ENCODE data around the gene COL6A3.
"Not testable (repeated sequence)": the region's sequence is repeated elsewhere in the genome, so short reads cannot be mapped to it uniquely, and the experiment has no call there.

Gene COL6A3

DNA sequence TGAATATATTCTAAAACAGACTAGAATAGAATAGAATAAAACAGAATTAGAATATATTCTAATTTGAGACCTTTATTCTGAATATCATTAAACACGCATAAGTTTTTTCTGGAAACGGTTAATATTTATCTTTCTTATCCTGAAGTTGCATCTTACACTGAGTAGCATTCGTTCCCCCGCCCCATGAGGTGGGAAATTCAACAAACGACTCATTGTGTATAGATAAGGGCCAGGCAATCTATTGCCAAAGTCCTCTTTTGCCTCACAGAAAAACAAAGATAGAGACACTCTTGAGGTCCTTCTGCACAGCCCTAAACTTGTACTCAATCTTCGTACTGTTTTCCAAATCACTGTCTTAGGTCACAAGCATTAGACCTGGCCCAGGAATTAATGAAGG is 98.1 kb downstream of the COL6A3 start:
- DNase-seq (ENCODE audit: low read depth) = no peak

DNA sequence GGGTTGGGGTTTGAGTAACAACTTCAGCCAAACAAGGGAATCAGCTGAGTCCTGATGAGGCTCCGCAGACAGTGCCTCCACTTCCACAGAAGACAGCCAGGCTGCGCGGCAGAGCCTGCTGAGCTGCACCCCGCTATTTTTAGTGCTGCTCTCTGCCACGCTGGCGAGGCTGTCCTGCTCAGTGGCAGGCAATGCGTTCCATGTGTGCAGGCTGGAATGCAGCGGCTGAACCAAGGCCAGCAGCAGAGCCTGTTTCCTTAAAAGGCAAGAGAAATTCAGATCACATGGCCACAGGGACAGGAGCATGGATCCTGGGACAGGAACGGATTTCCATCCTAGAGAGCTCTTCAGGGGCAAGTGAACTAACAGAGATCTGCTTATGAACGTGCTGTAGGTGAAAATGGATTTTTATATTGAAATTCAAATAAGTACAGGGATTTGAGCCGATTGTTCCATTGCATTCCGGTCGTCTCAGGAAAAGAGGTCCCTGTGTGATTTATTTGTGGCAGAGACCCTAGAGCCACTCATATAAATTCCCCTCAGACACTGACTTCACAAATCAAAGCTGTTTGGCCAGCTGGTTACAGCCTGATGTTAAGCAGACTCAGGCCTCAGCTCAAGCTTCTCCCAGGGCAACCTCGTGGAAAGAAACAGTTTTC is 98.7 kb downstream of the COL6A3 start:
- DNase-seq (ENCODE audit: low read depth) = no peak

DNA sequence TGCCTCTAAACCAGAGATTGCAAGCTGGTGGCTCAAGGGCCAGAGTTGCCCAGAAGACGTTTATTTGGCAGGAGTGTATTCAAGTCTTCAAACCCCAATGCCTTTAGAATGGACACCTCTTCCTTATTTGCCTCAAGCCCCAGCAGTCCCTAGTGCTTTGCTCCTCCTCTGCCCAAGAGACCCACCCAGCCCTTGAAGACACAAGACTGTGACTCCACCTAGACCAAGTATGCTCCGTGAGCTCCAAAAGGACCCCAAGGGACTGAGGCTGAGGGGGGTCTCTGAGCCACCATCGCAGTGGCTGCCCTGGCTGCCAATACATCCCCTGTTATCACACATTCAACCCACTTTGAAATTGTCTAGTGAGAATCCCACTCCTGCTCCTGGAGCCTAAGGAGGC is 99.3 kb downstream of the COL6A3 start:
- no peak for DNase-seq (ENCODE audit: low read depth)

DNA sequence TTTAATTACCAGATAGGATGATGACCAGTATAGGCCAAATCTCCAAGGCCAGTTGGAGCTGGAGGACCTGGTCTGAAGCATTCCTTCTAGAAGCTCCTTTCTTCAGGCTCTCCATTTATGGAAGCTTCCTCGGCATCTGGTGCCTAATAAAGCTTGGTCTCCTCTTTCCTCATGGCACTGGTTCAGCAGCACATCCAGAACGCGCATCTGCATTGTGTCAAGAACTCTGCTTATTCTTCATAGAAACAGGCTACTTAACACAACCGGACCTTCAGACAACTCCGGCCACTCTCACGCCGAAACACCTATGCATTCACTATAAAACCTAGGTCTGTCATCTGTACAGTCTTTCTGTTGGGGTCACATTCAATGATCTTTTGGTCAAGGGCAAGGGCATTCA is 99.8 kb downstream of the COL6A3 start:
- no peak for DNase-seq (ENCODE audit: low read depth)

DNA sequence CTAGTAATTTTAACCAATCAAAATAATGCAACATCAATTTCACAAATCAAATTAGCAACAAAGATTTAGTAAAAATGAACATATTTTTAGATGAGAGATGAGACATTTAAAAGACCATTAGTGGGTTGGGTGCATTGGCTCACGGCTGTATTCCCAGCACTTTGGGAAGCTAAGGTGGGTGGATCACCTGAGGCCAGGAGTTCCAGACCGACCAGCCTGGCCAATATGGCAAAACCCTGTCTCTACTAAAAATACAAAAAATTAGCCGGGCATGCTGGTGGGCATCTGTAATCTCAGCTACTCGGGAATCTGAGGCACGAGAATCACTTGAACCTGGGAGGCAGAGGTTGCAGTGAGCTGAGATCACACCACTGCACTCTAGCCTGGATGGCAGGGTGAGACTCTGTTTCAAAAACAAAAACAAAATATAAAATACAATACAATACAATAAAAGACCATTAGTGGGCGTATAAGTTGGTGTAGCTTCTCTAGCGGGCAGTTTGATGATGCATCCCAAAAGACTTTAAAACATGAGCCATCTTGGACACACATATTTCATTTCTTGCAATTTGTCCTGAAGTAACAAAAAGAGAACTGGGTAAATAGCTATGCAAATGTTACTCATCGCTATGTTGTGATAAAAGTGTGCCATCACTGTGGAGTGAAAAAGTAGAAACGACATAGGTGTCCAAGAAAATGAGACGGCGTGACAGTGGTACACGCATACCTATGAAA is 101.8 kb downstream of the COL6A3 start:
- no peak for DNase-seq (ENCODE audit: low read depth)

DNA sequence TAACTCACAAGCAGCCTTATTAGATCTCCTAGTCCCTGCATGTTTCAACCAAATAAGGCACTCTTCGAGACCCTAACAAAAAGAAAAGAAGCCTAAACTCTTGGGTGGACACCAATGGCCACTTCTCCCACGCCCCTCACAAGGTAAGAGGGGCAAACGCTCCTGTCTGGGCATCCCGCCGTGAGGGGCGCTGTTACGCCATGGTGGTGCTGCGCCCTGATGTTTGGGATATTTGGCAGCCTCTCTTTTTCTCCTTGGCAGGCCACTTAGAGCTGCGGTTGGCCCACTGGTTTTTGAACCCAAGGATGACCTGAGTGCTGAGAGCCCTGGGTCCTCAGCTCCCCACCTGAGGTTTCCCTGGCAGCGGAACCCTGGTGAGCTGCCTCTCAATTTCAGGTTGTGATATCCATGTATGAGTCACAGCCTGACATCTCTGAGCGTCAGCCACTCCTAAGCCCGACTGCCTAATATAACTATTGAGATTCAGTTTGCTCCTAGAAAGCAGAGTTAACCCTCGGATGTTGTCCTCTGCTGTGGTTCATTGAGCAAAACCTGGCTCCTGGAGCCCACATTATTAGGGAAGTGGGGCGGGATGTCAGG is 103.3 kb downstream of the COL6A3 start:
- DNase-seq (ENCODE audit: low read depth) = no peak

DNA sequence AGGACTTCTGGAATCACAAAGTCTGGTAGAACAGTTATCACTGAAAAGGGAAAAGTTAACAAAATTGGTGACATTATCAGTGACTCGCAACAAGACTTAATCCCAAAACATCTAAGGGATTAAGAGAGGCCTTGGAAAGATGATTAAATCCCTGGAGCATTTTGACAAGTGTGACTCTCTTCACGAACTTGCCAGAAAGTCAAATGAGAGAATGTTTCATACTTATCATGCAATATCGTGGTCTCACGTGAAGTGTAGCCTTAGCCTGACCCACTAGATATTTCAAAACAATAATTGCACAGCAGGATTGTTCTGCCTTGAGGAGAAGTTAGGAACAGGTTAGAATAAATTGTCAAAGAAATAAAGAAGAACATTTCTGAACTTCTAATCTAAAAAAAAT is 104.5 kb downstream of the COL6A3 start:
- no peak for DNase-seq (ENCODE audit: low read depth)

DNA sequence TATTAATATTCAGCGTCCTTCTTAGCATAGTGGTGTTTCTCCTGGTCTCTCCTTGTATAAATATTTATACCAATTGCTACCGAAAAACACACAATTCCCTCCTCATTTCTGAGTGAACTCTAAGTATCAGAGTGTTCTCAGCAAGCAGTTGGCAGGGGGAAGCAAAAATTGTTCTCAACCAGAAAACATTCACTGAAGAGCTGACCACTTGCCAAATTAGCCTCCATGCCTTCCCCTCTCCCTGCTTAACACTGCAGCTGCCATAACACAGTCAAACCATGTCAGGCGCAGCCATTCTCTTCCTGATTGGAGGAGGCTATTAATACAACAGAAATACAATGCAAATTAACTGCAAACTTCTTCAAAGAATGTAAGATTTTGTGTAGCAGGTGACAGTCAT is 105.0 kb downstream of the COL6A3 start:
- no peak for DNase-seq (ENCODE audit: low read depth)

DNA sequence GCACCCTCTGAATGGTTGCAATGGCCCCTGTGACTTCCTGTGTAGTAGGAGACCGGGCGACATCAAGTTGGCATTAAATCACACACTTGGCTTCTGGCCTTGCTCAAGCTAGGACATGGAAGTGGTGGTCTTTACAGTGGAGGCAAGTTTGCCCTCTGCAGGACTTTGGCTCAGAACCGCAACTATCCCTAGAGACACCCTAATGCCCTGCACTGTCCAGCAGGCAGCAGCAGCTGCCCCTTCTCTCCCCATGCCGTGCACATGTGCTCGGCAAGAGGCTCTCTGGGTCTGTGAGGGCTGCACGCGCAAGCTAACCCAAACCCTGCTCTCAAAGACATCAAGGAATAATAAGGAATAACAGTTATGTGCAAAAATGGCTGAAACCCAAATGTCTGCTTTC is 106.5 kb downstream of the COL6A3 start:
- DNase-seq (ENCODE audit: low read depth) = no peak

DNA sequence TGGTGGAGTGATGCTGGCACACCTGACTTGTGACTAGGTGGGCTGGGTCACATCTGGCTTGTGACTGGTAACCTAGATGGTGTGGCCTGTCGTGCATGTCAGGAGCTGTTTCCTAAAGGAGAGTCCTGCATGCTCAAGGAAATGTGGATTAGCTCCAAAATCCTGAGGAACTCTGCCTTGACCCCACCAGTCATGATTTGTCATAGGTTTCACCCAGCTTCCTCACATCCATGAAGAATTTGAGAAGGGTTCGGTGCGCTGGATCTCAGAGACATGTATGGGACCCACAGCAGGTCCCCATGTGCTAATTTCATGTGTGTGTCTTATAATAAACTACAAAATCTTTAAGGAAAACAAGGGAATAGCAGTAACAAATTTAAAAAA is 107.2 kb downstream of the COL6A3 start:
- no peak for DNase-seq (ENCODE audit: low read depth)

DNA sequence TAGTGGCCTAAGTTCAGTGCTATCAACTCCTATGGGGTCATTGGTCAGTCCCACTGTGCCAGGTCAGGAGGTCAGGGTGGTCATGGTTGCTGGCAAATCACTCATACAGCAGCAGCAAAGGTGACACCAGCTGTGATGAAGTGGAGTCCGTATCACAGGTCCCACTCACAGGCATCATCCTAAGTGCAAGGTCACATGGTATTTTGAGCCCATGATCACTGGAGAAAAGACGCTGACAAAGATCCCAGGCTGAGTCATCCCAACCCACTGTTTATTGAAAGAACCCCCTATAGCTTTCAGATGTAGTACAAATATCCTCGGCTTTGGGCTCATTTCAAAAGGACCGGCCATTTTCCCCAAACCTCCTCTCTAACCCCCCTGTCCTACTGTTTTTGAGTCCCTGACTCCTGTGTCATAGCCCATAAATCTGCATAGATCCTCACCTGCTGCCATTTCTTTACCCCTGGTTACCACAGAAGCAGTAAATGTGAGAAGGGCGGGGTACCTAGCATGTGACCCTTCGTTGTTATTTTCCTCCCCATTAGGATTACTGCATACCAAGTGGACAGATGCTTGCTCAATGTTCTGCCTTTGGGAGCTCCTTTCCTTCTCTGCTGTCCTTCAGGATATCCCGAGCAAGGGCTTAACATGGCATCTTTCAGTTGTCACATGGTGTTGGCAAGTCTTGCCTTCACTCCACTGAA is 107.7 kb downstream of the COL6A3 start:
- DNase-seq (ENCODE audit: low read depth) = no peak

DNA sequence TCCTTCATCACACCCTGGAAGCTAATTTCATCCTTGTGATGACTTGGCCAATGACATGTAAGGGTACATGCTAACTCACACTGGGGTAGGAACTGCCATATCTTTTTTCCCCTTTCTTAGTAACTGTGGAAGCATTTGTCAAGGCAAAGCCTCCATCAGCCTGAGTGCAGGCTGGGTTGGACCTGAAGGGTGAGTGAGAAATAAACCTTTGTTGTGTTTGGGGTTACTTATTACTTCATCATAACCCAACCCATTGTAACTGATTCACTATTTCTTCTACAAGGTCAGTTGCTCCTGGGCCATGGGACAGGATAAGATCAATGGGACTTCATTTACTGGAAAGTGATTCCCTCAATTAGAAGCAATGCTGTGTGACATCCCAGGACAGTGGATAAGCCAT is 108.4 kb downstream of the COL6A3 start:
- DNase-seq (ENCODE audit: low read depth) = no peak

DNA sequence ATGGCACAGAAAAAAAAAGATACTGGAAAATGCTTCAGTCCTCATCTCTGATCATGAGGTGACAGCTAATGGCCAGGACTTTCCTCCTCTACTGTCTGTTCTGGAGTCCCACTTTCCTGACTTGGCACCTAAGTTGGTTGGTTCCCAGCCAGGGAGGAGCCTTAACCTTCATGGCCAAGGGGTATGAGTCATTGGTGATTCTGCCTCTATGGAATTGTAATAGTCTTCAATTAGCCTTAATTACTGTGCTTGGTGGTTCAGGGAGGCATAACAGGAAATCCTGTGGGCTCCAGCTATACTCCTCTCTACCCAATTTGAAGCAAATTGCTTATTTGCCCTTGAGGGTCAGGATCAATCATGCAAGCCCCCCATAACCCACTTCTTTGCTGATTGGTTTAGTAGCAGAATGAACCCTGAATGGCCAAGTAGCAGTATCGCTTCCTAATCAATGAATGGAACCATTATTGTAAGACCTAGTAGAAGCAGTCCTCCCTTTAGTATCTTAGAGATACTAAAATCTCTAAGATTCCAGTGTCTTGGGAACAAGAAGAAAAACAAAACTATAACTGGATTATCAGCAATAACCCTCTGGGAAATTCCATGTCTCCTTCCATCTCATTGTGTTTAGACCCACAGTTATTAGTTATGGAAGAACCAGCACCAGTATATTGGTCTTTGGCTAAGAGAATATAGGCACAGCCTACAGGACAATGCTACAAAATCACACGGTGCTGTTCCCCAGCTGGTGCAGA is 109.0 kb downstream of the COL6A3 start:
- DNase-seq (ENCODE audit: low read depth) = no peak

DNA sequence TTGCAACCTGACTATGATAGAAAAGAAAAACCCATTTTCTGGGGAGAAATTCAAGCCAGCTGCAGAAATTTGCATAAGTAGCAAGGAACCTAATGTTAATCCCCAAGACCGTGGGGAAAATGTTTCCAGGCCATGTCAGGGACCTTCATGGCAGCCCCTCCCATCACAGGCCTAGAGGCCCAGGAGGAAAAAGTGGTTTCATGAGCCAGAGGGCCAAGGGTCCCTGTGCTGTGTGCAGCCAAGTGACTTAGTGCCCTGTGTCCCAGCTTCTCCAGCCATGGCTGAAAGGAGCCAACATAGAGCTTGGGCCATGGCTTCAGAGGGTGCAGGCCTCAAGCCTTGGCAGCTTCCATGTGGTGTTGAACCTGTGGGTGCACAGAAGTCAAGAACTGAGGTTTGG is 110.7 kb downstream of the COL6A3 start:
- DNase-seq (ENCODE audit: low read depth) = not testable (repeated sequence)

DNA sequence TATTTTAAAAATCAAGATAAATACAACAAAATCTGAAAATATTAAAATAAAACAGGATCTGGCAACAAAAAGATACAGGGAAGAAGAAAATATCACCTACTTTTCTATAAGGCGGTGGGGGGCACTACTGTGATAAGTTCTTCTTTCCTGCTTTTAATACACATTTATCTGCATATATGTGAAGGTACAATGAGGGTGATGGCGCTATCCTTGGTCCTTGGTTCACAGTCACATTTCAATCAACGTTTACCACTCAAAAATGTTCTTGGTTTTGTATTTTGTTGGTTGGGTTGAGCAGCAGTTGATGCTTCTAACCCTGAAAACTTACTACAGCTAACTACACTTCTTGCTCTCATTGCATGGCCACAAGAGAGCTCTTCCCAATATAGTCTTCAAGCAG is 112.4 kb downstream of the COL6A3 start:
- no peak for DNase-seq (ENCODE audit: low read depth)

DNA sequence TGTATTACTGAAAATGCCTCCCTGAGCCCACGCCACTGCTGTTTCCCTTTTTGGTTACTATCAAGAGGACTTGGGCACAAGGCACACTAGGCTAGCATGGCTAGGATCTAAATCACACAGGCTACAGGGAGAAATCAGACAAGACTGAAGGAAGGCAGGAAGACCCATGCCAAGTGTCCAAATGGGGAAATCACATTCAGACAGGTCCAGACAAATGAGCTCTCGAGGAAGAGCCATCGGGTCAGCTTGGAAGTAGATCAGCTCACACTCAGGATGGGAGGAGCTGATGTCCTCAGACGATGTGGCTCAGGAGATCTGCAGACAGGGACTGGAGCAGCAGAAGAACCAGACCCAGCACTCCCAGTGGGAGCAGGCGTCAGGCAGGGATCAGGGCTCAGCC is 113.2 kb downstream of the COL6A3 start:
- no peak for DNase-seq (ENCODE audit: low read depth)

DNA sequence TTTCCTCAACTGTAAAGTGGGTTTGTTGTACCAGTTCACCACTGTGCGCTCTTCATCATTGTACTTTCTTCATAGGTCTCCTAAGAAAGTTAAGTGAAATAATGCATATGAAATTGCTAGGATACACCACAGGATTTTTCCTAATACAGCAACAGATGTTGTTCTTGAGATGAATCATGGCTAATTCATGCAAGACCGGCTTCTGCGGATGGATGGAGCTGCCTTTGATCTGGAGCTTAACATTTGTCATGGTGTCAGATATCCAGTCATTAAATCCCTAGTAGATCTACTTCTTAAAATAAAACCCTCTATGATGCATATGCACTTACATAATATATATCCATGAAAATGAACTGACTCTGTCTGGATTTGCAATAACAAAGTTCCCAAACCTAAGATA is 114.1 kb downstream of the COL6A3 start:
- no peak for DNase-seq (ENCODE audit: low read depth)

DNA sequence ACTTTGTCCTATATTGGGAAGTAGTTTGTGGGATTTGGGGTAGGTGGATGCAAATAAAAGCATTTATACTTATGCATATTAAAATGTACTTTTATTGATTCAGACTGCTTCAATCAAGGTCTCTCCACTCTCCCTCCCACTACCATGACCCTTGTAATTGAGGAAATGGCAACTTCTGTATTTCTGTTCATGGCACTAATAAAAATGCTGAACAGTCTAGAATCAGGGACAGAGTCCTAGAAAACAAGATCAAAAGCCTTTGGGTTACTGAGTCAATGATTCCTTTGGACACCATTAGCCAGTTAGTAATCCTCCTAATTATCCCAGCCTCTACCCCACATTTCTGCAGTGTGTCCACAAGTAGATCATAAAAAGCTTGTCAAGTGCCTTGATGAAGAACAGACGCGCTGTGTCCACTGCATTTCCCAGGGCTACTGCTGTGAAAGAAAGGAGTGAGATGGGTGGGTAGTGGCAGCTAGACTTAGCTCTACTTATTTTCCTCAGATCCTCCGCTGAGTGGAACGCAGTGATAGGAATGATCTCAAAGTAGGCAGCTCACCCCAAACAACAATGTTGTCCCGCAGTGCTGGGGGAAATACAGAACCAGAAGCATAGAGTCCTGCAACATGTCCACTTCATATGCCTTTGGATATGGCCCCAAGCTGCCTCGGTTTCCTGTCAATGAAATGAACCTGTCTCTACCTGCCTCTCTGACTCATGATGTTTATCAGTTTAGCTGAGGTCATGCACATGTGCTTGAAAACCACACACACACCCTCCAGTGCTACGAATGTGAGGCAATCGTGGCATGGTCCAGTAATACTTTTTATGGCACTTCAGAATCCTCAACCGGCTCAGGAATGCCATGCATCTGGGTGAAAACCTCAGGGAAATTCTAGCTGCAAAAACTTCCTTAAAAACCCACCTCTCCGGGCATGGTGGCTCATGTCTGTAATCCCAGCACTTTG is 115.5 kb downstream of the COL6A3 start:
- no peak for DNase-seq (ENCODE audit: low read depth)

DNA sequence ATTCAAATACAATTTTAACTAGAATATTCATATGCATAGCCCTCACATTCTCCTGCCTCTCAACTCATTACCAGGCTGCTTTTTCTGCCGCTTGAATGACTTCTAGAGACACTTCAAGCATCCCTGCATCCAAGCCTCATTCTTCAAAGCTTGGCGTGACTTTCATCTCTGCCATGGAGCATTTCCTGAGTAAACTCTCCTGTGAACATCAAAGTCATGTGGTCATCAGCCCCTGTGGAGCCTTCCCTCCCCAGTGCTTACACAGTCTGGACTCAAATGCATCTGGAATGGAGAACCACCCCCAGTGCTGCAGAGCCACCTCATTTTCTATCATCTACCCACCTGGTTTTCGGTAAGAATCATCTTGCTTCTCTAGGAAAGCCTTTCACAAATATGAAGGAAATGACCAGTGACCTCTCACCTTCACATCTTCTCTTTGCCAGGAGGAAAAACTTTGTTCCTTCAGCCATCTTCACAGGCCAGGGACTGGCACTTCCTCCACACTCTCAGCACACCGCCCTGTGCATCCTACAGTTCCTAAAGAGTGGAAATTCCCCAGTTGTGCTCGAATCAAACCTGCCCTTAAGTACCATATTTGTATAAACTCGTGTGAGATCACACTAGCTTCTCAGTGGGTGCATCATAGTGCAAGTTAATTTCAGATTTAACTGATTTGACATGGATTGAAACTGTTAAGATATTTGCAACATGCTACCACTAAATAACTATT is 116.4 kb downstream of the COL6A3 start:
- DNase-seq (ENCODE audit: low read depth) = no peak

DNA sequence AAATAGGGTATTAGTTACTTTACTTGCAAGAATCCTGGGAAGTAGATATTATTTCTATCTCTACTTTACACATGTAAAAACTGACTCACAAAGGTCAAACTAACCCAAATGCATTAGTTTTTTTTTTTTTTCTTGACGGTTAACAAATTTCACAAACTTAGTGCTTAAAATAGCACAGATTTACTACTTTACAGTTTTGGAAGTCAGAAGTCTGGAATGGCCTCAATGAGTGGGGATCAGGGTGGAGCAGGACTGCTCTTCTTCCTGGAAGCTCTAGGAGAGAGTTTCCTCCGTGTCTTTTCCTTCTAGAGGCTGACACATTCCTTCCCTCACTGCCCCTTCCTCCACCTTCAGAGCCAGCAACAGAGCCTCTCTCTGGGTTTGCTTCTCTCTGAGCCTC is 117.2 kb downstream of the COL6A3 start:
- no peak for DNase-seq (ENCODE audit: low read depth)
